Skin of body (tissue), 2 donors: Measurements from ENCODE around the gene DCK. TPM values are rescaled to one million over a fixed set of nuclear protein-coding genes. Genes with fewer than 3 reads are reported as not detected.

Experiments used
- DNase-seq: peaks from one replicate; lab custom pipeline; 2025; lab: John Stamatoyannopoulos, UW
- total RNA-seq: library from RNA; depleted of rRNA; stranded (reverse); fragments of >200 nt; gene quantifications from one replicate; pipeline ENCODE4 v1.2.3, GENCODE V29; 2014

The DCK gene
- total RNA-seq, 1 donor from 2014 or later, result 25.3 TPM

DNA sequence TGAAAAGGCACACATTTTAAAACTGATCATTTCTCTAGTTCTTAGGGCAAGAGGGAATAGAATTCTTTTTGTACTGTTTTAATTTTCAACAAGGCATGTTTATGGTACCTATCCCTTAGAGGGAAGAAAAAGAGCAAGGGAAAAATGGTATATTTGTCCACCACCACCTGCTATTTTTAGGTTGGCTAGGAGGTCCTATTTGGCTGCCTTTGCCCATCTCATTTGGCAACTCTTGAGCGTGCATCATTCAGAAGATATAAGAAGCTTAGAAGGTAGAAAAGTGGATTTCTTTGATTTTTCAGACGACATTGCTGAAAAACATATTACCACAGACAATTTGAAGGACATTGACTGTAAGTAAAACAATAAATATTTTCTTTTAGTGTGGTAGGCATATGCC, 69.0 kb downstream of the DCK start:
- no peak for DNase-seq

DNA sequence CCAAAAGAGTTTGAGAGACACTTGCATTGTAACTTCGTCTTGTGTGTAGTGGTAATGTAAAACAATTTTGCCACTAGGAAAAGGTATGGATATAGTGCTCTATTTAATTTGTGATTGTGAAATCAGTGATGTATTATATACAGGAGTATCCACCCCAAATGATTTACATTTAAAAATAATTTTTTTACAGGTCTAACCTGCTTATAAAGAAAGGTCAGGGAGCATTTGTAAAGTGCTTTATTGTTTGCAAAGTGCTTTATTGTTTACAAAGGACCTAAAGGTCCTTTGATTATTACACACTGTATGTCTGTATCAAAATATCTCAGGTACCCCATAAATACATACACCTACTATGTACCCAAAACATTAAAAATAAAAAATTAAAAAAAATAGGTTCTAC, 70.3 kb downstream of the DCK start:
- DNase-seq, result no peak

DNA sequence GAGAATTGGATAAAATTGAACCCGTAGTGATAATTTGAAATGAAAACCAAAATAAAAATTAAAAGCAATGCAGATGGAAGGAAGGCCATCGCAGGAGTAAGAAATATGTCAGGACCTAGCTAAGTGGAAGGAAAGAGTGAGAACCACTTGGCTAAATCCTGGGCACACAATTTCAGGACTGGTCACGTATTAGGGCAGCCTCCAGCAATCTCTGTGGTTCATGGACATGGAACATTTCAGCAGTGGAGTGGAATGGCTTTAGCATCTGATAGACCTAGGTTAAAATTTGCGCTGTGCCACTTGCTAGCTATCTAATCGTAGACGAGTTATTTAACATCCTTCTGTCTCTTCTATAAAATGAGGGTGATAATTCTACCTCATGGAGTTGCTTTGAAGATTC, 71.1 kb downstream of the DCK start:
- DNase-seq, result no peak

DNA sequence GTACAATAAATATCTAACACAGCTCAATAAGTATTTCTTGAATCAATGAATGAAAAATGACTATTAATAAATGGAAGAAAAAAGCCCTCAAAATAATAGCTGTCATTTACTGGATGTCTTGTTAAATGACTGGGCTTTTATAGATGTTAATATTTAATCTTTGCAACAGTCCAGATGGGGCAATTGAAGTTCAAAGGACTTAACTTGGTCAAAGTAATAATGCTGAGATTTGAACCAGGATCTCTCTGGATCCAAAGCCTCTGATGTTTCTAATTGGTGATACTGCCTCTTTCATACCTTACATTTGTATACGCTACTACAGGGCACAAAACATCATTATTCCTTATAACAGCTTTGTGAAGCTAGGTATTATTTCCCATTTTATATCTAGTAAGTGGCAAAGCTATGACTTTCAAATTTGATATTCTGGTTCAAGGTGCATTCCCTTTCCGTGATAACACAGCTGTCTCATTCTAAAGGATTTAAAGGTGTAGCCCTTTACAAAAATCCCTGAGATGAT, 72.6 kb downstream of the DCK start:
- no peak for DNase-seq

DNA sequence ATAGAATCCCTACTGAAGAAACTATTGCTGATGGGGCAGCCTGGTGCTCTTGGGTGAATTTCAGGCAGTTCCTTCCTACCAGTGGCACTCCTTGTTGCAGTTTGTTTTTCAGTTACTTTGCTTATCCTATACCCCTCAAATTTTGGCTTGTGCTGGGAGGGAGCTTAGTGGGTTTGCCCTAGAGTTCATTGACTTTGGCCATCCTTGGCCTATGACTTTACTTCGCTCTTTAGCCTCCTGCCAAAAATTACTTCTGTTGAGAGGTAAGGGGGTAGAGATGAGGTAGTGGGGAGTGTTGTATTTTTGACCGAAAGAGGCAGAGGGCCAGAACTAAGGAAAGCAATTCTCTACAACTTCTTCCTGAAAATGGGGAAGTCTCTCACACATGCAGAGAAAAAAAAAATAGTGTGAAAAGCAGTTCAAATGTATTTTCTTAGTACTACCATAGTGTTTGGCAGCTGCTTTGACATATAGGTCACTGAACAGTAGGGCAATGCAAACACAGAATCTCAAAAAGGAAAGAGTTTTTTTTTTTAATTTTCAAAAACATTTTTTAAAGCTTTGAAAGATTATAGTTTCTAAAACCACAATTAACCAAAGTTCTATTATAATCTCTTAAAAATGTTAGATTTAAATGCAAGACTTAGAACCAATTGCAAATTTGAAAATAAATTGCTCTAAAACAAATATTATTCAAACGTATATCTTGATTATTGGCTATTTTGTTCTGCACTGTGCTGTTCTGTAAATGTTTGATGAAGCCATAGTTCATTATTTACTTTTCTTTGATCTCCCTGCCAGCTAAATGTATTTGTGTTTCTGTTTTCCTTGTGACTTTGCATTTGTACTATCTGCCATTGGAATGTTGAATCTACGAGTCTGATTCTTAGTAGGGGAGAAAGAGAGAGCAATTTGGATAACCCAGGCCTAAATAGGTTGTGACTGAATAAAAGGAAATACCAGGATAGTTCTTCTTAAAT, 73.6 kb downstream of the DCK start:
- DNase-seq, result no peak

DNA sequence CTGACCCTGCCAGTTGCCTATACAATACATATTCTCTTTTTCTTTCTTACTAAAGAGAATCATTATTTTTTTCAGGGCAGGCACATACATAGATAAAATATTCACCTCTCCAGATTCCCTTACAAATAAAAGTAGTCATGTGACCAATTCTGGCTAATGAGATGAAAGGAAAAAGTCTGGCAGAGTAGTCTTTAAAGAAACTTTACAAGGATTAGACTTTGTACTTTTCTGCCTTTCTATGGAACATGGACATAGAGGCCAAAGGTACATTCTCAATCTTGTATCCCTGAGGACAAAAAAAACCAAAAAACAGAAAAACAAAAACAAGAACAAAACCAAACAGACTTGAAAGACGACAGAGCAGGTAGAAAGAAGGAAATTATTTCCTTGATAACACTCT, 75.6 kb downstream of the DCK start:
- DNase-seq, result no peak

DNA sequence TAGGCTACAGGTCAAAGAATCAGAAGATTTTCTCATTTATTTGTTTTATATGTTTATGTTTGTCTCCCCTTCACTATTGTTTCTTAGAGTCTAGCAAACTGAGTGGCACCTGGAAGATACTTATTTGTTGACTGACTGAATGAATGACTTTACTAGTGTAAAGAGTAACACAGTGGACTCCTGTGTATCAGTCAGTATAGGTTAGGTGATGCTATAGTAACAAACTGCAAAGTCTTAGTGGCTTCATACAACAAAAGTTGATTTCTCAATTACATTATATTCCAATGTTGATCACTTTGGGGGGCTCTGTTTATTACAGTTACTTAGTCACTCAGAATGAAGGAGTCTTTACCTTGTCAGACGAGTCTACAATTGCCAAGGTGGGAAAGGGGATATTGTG, 76.6 kb downstream of the DCK start:
- DNase-seq, result no peak

DNA sequence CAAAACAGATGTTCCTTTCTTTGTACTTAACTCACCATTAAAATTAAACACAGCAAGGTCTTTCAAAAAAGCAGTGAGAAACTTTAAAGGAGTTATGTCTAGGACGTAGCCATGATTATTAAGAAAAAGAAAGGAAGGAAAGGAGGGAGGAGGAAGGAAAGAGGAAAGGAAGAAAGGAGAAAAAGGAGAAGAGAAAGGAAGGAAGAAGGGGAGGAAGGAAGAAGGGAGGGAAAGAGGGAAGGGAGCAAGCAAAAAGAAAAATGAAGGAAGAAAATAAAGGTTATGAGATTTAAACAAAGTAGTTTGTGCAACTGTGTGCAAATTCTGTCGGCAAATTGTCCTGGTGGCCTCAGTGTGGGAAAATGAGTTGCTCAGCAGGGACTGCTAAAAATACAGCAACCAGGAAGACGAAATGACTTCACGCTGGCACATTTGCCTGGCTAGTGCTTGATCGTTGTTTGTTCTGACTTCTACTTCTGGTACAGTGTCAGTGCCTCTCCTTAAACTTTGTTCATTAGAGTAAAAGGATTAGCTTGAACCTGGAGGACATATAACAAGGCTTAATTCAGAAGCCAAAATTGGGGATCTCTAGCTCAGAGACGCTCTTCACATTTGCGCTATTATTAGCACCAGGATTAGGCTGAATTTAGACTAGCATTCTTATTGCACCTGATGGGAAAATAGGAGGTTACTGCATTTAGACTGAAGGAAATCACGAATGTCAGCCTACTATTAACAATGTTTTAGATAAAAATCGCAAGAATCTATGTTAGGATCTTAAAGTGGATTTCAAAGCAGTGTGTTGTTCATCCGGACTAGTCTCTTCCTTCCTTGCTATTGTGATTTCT, 81.2 kb downstream of the DCK start:
- no peak for DNase-seq

Other genes with a start within 250 kb of the DCK start
- 52.6 TPM for gene GRSF1, start 153.8 kb upstream of the DCK start, total RNA-seq
- 23.6 TPM for gene MOB1B, start 91.3 kb upstream of the DCK start, total RNA-seq